Measurements from ENCODE around the gene AMBP.

DNA sequence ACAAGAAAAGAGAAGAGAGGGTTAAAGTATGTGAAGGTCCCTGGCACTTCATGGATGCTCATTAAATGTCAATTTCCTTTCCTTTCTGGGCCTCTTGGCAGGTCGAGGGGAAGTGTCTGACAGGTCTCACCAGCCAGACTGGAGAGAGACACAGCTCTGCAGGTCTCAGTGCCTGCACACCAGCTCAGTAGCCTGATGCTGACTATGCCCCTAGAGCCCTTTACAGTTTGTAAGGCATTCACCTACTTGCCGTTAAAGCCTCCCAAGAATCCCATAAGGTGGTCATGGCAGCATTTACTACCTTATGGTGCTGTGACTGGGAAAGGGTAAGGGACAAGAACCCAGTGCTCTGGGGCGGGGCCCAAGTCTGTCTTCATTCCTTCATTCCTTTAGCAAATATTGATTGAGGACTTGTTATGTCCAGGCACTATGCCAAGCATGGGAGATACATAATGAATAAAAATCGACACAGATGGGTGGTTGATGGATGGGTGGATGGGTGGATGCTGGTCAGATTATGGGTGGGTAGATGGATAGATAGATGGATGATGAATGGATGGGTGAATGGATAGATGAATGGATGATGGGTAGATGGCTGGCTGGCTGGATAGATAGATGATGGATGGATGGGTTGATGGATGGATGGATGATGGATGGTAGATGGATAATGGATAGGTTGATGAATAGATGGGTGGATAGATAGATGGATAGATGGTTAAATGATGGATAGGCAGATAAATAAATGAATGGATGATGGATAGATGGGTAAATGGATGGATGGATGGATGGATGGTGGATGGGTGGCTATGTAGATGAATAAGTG lies 42.3 kb upstream of the AMBP start:
- TF ChIP-seq, protein P1, sequence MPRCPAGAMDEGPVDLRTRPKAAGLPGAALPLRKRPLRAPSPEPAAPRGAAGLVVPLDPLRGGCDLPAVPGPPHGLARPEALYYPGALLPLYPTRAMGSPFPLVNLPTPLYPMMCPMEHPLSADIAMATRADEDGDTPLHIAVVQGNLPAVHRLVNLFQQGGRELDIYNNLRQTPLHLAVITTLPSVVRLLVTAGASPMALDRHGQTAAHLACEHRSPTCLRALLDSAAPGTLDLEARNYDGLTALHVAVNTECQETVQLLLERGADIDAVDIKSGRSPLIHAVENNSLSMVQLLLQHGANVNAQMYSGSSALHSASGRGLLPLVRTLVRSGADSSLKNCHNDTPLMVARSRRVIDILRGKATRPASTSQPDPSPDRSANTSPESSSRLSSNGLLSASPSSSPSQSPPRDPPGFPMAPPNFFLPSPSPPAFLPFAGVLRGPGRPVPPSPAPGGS (IDR thresholded peaks at IDR 0.05), result no peak
- no peak for TF ChIP-seq CEBPB (IDR thresholded peaks at IDR 0.05)
- no peak for TF ChIP-seq RAD21 (conservative IDR thresholded peaks at IDR 0.05 in 1 of 2, IDR thresholded peaks at IDR 0.05 in 1 of 2)
- TF ChIP-seq, protein P2, sequence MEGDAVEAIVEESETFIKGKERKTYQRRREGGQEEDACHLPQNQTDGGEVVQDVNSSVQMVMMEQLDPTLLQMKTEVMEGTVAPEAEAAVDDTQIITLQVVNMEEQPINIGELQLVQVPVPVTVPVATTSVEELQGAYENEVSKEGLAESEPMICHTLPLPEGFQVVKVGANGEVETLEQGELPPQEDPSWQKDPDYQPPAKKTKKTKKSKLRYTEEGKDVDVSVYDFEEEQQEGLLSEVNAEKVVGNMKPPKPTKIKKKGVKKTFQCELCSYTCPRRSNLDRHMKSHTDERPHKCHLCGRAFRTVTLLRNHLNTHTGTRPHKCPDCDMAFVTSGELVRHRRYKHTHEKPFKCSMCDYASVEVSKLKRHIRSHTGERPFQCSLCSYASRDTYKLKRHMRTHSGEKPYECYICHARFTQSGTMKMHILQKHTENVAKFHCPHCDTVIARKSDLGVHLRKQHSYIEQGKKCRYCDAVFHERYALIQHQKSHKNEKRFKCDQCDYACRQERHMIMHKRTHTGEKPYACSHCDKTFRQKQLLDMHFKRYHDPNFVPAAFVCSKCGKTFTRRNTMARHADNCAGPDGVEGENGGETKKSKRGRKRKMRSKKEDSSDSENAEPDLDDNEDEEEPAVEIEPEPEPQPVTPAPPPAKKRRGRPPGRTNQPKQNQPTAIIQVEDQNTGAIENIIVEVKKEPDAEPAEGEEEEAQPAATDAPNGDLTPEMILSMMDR (IDR thresholded peaks at IDR 0.05), result no peak
- TF ChIP-seq, protein P3, sequence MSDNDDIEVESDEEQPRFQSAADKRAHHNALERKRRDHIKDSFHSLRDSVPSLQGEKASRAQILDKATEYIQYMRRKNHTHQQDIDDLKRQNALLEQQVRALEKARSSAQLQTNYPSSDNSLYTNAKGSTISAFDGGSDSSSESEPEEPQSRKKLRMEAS (IDR thresholded peaks at IDR 0.05), result no peak
- no peak for TF ChIP-seq ESRRA (IDR thresholded peaks at IDR 0.05; ENCODE audit: borderline replicate concordance, low read length)
- no peak for TF ChIP-seq EP300 (IDR thresholded peaks at IDR 0.05)

All from A549 (cell line).